NCI-H226 (cell line): ENCODE results near the gene KCNG4.
"Not testable (repeated sequence)": the region's sequence is repeated elsewhere in the genome, so short reads cannot be mapped to it uniquely, and the experiment has no call there.

ENCODE experiments used
- DNase-seq: peaks from one replicate; pipeline ENCODE4 v3.0.0-alpha.2; 2015

Gene KCNG4

DNA sequence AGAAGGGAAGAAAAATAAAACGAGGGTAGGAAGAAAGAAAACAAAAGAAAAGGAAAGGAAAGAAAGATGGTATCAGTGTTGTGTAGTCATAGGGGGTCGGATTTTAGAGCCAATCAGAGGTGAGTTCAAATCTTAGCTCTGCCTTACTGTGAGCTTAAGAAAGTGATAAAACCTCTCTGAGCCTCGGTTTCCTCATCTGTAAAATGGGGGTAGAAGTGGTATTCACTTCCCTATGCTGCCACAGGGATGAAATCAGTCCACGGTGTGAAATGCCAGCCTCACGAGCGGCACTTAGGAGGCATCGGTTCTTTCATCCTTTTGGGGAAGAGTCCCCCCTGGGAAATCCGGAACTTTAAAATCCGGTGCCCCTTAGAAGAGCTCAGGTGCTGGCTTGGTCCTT, 6.1 kb downstream of the KCNG4 start:
- DNase-seq, result no peak

- DNase-seq, result no peak
Observed at GRCh38 chr16:84232969-84233368, 6.8 kb downstream of the KCNG4 start.

GRCh38 chr16:84232060-84232459, 7.8 kb downstream of the KCNG4 start:
- DNase-seq, result no peak

DNA sequence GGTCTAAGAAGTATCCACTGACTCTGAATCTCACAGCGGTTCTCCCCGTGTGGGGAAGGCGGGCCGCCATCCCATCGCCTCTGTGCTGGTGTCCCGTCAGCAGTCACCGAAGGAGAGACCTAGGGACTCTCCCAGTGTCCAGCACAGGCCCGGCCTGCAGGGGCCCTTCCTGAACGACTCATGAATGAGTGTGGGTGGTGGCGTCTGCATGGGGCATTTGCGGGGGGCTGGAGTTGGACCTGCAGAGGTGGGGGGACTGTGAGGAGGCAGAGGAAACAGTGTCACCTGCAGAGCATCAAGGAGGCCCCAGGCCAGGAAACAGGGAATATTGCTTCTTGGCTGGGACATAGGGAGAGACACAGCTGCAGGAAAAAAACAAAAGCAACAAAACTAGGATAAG, 10.3 kb downstream of the KCNG4 start:
- DNase-seq, result no peak

- DNase-seq, result peak; percentile 94
Observed at GRCh38 chr16:84228256-84228838, 11.5 kb downstream of the KCNG4 start.

GRCh38 chr16:84227548-84227947, 12.3 kb downstream of the KCNG4 start:
- DNase-seq, result no peak

DNA sequence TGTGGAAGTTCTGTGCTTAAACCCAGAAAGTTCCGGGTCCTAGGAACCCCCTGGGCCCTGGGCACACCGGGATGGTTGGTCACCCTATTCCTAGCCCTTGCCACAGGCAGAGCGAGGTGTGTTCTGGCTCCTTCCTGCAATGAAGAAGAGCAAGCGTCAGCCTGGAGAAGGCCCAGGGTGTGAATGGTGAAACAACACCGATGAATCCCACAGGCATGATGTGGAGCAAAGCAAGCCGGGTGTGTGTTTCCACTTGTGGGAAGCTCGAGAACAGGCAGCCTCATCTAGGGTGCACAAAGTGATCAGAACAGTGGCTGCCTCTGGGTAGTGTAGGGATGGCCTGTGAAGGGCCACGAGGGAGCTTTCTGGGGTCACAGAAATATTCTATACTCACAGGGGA, 13.8 kb downstream of the KCNG4 start:
- DNase-seq, result no peak

GRCh38 chr16:84225571-84225970, 14.2 kb downstream of the KCNG4 start:
- no peak for DNase-seq

GRCh38 chr16:84225126-84225525, 14.7 kb downstream of the KCNG4 start:
- DNase-seq, result no peak

DNA sequence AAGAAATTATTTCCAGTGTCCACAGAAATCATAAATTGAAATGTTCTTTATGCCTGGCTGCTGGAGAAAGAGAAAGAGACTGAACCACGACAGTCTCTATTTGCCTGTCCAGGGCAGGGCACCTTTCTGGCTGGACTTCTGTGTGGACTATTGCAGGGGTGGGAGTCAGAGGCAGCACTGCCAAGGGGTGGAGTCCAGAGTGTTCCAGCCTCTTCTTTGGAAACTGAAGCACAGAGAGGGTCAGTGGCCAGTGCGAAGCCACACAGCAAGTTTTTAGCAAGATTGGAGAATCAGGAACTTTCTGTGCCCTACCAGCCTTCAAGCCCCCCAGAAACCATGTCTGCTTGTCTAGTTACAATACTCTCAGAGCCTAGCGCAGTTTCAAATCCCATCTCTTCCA, 15.3 kb downstream of the KCNG4 start:
- DNase-seq, result no peak

DNA sequence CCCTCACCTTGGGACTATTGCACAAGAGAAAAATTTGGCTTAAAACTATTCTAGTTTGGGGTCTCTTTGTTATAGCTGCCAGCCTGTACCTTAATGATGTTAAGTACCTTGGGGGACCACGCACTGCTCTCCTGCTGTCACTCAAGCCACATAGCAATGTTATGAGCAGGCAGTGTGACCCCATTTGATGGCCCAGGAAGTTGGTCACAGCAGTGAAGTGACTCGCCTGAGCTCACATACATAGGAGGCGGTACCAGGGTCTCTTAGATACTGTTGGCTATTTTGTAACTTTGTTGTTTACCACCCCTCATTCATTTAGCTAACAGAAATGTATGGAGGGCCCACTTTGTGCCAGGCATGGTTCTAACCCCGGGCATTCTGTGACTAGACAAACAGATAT, 16.4 kb downstream of the KCNG4 start:
- no peak for DNase-seq

DNA sequence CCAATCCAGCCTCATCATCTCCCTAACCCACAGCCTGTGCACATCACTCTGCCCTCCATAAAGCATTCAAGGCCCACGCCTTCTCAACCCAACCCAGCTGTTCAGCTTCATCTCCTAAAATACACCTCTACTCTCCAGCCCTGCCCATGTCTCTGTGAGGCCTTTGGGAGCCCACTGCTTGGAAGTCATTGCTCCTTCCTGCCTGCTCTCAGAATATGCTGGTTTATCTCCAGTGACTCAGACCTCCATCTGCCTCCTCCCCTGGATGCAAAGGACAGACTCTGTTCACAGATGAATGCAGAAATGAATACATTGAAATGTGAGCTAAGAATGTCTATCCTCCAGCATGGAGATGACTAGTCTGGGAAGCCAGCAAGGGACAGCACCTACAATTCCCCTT, 19.0 kb downstream of the KCNG4 start:
- peak; percentile 59 for DNase-seq

DNA sequence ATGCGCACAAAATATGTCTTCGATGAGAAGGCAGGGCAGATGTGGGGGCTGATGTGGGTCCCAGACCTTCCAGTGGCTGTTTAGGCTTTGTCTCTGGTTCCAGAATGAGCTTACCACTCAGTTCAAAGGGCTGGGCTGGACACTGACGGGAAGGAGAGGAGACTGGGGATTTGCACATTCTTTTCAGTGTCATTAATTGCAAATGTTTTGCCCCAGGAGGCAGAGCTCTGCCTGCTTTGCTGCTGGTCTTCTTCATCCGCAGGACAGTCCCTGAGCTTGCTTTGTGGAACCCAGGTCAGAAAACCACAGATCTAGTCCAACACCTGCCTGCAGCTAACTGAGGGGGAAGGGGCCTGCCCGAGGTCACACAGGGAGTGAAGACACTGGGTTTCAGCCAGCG, 20.9 kb downstream of the KCNG4 start:
- no peak for DNase-seq

DNA sequence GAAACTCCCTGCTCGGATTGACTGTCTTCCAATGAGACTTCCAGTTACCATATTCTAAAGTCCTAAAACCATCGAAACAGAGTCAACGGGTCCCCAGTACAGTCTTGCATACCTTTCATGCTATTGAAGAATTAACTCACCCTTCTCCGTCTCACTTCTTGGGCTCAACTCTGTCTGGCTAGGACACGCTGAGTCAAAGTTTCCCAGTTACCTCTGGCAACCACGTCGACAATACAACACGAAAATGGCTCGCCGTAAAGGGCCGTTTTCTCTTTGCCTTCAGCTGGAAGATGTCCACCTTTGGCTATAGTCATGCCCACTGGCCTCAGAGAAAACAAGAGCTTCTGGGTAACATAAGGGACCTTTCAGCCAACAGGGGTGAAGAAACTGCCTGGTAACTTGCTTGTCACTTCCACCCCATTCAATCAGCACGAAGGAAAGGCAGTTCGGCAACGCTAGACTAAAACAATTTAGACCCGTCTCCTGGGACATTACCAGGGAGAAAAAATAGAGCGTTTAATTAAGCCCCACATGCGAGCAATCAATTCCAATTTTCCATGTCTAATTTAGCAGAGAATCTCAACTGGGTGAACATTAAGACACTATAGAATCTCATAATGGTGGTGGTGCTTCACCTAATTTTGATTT, 21.5 kb downstream of the KCNG4 start:
- DNase-seq, result no peak

- not testable (repeated sequence) for DNase-seq
Observed at GRCh38 chr16:84216144-84216543, 23.7 kb downstream of the KCNG4 start.

GRCh38 chr16:84215531-84215930, 24.3 kb downstream of the KCNG4 start:
- DNase-seq, result no peak

GRCh38 chr16:84214451-84215066, 25.3 kb downstream of the KCNG4 start:
- DNase-seq, result no peak

DNA sequence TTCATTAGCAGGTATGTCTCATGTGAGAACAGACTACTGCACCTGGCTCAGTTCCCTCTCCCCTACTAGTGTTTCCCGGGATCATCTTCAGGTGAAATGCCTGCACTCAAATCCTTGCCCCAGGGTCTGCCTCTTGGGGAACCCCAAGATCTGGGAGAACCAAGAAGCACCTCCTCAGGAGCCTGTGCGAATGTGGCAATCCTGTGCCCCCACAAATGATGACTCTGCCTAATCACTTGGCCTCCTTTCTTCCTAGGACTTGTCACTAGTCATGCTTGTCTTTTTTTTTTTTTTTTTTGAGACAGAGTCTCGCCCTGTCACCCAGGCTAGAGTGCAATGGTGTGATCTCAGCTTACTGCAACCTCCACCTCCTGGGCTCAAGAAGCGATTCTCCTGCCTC, 27.2 kb downstream of the KCNG4 start:
- DNase-seq, result no peak

GRCh38 chr16:84212154-84212553, 27.7 kb downstream of the KCNG4 start:
- DNase-seq, result no peak

- DNase-seq, result no peak
Observed at GRCh38 chr16:84209989-84210388, 29.8 kb downstream of the KCNG4 start.

DNA sequence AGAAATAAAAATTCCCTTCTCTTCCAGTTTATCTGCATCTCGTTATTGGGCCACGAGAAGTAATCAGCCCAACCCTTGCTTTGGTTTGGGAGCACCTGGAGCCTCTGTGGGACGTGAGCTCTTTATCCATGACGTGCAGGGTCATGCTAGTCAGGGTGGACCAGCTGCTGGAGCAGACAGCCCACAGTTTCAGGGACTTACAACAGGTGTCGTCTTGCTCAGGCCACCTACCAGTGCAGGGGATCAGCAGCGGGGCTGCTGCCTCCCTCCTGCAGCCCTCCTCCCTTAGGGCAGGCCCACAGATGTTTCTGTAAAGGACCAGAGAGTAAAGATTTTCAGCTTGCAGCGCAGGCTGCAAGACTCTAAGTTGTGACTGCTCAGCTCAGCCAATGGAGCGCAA, 31.9 kb downstream of the KCNG4 start:
- DNase-seq, result no peak

DNA sequence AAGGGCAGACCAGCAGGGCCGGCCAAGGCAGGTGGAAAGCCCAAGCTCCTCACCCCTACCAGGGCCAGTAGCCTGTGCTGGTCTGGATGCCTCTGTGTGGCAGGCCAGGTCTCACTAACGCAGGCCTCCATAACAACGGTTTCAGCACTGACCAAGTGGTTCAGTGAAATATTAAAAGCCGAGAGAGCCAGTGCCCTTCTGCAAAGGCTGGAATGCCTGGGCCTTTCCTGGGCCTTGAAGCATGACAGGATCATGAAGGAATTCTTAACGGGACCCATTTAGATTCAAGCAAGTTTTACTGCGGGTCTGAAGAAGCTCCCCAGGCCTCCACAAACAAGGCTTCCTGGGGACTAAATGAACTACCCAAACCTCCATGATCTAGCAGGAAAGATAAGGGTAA, 32.6 kb downstream of the KCNG4 start:
- no peak for DNase-seq

GRCh38 chr16:84205976-84206691, 33.7 kb downstream of the KCNG4 start:
- no peak for DNase-seq

DNA sequence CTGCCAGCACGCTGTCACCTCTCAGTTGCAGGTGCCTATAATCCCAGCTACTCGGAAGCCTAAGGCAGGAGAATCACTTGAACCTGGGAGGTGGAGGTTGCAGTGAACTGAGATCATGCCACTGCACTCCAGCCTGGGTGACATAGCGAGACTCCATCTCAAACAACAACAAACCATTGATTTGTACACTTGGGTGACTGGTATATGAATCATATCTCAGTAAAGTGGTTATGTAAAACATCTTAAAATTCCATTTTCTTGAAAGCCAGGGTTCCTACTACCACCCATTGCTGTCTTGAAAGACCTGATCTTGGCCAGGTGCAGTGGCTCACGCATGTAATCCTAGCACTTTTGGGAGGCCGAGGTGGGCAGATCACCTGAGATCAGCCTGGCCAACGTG, 34.7 kb downstream of the KCNG4 start:
- not testable (repeated sequence) for DNase-seq
